ENCODE measurements around the gene ERMAP.

DNA sequence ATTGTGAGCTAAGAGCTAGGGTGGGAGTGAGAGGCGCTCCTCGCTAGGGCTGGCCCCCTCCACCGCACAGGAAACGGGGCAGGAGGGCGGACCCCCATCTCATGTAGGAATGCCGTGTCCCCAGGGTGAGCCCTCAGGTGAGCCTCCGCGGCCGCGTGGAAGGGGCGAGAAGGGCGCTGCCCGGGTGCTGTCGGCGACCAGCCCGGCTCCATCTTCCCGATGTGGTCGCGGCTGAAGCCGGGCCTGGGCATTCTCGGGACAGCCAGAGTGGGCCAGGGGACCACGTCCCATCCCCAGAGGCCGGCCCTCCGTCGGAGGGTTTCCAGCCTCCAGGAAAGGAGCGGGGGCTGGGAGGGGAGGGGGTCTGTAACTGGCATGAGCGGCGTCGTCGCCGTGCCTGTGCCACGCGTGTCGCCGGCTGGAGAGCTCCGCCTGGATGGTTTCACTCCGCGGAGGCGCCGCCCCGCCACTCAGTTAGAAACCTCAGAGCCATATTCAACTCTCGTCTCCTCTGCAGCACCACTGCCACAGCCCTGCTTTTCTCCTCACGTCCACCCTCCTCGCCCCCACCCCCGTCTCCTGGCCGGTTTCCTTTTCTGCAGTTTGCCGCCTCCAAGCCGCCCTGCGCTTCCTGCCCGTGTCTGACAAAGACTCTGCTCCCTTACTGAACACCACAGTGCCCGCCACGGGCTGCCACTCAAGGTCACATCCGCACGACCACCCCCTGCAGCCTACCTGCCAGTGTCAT lies 31.8 kb upstream of the ERMAP start, which contains the start of gene TMEM269:
- TF ChIP-seq, protein P1, sequence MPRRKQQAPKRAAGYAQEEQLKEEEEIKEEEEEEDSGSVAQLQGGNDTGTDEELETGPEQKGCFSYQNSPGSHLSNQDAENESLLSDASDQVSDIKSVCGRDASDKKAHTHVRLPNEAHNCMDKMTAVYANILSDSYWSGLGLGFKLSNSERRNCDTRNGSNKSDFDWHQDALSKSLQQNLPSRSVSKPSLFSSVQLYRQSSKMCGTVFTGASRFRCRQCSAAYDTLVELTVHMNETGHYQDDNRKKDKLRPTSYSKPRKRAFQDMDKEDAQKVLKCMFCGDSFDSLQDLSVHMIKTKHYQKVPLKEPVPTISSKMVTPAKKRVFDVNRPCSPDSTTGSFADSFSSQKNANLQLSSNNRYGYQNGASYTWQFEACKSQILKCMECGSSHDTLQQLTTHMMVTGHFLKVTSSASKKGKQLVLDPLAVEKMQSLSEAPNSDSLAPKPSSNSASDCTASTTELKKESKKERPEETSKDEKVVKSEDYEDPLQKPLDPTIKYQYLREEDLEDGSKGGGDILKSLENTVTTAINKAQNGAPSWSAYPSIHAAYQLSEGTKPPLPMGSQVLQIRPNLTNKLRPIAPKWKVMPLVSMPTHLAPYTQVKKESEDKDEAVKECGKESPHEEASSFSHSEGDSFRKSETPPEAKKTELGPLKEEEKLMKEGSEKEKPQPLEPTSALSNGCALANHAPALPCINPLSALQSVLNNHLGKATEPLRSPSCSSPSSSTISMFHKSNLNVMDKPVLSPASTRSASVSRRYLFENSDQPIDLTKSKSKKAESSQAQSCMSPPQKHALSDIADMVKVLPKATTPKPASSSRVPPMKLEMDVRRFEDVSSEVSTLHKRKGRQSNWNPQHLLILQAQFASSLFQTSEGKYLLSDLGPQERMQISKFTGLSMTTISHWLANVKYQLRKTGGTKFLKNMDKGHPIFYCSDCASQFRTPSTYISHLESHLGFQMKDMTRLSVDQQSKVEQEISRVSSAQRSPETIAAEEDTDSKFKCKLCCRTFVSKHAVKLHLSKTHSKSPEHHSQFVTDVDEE (CRISPR knock-in tag; IDR thresholded peaks at IDR 0.05), result no peak
- TF ChIP-seq GLIS3 (CRISPR knock-in tag; IDR thresholded peaks at IDR 0.05), result no peak
- no peak for TF ChIP-seq ZNF70 (CRISPR knock-in tag; IDR thresholded peaks at IDR 0.05)
